Esophagus squamous epithelium (tissue), 5 donors: ENCODE data around the gene VSIG10. TPM values are rescaled to one million over a fixed set of nuclear protein-coding genes. Genes with fewer than 3 reads are reported as not detected.
"Not testable (repeated sequence)": the region's sequence is repeated elsewhere in the genome, so short reads cannot be mapped to it uniquely, and the experiment has no call there.

Source experiments
- DNase-seq: peaks from one replicate; lab custom pipeline; 2025; lab: John Stamatoyannopoulos, UW
- H3K27ac ChIP-seq, 4 donors: fragments of 200-600 bp; sonication (generic); one replicate each; pipeline ENCODE4 v1.5.1; 2016 to 2019; ENCODE audit warnings: mild to moderate bottlenecking in 1 of 4
- H3K27me3 ChIP-seq, 4 donors: fragments of 200-600 bp; sonication (generic); 1 replicate in 3 of 4; 2 replicates in 1 of 4; pipeline versions ENCODE4 v1.5.1 to v1.6.0; 2017 to 2021; ENCODE audit warnings: antibody characterized with exemption in 1 of 4
- H3K36me3 ChIP-seq, 3 donors: fragments of 200-600 bp; sonication (generic); one replicate each; pipeline ENCODE4 v1.5.1; 2016 to 2019
- H3K4me1 ChIP-seq, 3 donors: fragments of 200-600 bp; sonication (generic); one replicate each; pipeline ENCODE4 v1.5.1; 2017 to 2019
- H3K4me3 ChIP-seq, 4 donors: fragments of 200-600 bp; sonication (generic); 1 replicate in 3 of 4; 2 replicates in 1 of 4; pipeline ENCODE4 v1.5.1; 2016 to 2019; ENCODE audit warnings: mild to moderate bottlenecking in 2 of 4, moderate library complexity in 1 of 4
- H3K9me3 ChIP-seq, 3 donors: fragments of 200-600 bp; sonication (generic); one replicate each; pipeline ENCODE4 v1.5.1; 2016 to 2019
- CTCF ChIP-seq, 6 experiments: fragments of 450-650 bp in 4 of 6; fragments of 200-600 bp in 2 of 6; sonication (generic) in 2 of 6; IDR thresholded peaks; one replicate each; pipeline ENCODE4 v1.5.1; 2016 to 2019; ENCODE audit warnings: antibody characterized with exemption in 6 of 6, mild to moderate bottlenecking in 4 of 6, moderate library complexity in 4 of 6
- POLR2A ChIP-seq, 4 donors: fragments of 450-650 bp; IDR thresholded peaks; one replicate each; pipeline ENCODE4 v1.6.1; 2017; ENCODE audit warnings: antibody characterized with exemption in 4 of 4, mild to moderate bottlenecking in 4 of 4, moderate library complexity in 3 of 4
- WGBS, 2 donors: methylation state at CpG; one replicate each; pipeline ENCODE4 v1.1.5; 2018; 5-methylcytosine and 5-hydroxymethylcytosine counted together
- intact Hi-C: fragments of 100-400 bp; cut with DNase I; formaldehyde crosslinking; loops from one replicate; pipeline ENCODE4 v1.15.0; 2022
- total RNA-seq, 4 donors: library from RNA; depleted of rRNA; stranded (reverse); fragments of >200 nt; gene quantifications; one replicate each; pipeline ENCODE4 v1.1.0, GENCODE V29; 2016
- donor health status: DM: yes; HTN: yes; CAD: no.

The VSIG10 gene
- total RNA-seq, 4 donors from 2014 or later, result 11.9 to 47.1 (median 25.8) TPM

GRCh38 chr12:118089782-118090181 is 14.0 kb downstream of the VSIG10 start:
- H3K9me3 ChIP-seq, result no peaks in the 10 kb centered on the region
- intact Hi-C loops, result no loop called here
- no peak for DNase-seq
- no peaks in the 10 kb centered on the region for H3K4me1 ChIP-seq
- peaks cover 0 to 46% (median 4%) of the 10 kb centered on the region in 3 donors for H3K36me3 ChIP-seq
- H3K27me3 ChIP-seq, result no peaks in the 10 kb centered on the region
- H3K4me3 ChIP-seq, result no peak overlapping the region
- no peak overlapping the region for H3K27ac ChIP-seq
- WGBS, 2 donors, result 87 to 88% methylated on average over 9 of the region's 9 CpGs
- TF ChIP-seq POLR2A (IDR thresholded peaks at IDR 0.05) (no peak), CTCF (IDR thresholded peaks at IDR 0.05) (no peak)

GRCh38 chr12:118082161-118082560 is 21.6 kb downstream of the VSIG10 start:
- no peaks in the 10 kb centered on the region for H3K27me3 ChIP-seq
- no peak for DNase-seq
- H3K9me3 ChIP-seq, result no peaks in the 10 kb centered on the region
- H3K36me3 ChIP-seq, result peaks cover 0 to 61% (median 0%) of the 10 kb centered on the region in 3 donors
- H3K27ac ChIP-seq, result no peak overlapping the region
- no peak for TF ChIP-seq CTCF (IDR thresholded peaks at IDR 0.05)
- TF ChIP-seq POLR2A (IDR thresholded peaks at IDR 0.05), result no peak
- H3K4me1 ChIP-seq, result no peaks in the 10 kb centered on the region
- H3K4me3 ChIP-seq, result no peak overlapping the region
- WGBS, 2 donors, result 81 to 93% methylated on average over 9 of the region's 9 CpGs
- intact Hi-C loops, result no loop called here

GRCh38 chr12:118081521-118081920 is 22.3 kb downstream of the VSIG10 start:
- H3K36me3 ChIP-seq, result peaks cover 0 to 68% (median 0%) of the 10 kb centered on the region in 3 donors
- DNase-seq, intact Hi-C loops: not testable (repeated sequence)

GRCh38 chr12:118073768-118074167 is 30.0 kb downstream of the VSIG10 start:
- H3K4me1 ChIP-seq, result no peaks in the 10 kb centered on the region
- peaks cover 0 to 54% (median 0%) of the 10 kb centered on the region in 3 donors for H3K36me3 ChIP-seq
- TF ChIP-seq CTCF (IDR thresholded peaks at IDR 0.05), result no peak
- TF ChIP-seq POLR2A (IDR thresholded peaks at IDR 0.05), result no peak
- DNase-seq, result no peak
- no peaks in the 10 kb centered on the region for H3K9me3 ChIP-seq
- WGBS, 2 donors, result 88 to 92% methylated on average over 4 of the region's 4 CpGs
- intact Hi-C loops, result no loop called here
- H3K27ac ChIP-seq, result no peak overlapping the region
- H3K27me3 ChIP-seq, result no peaks in the 10 kb centered on the region
- no peak overlapping the region for H3K4me3 ChIP-seq

More at GRCh38 chr12:118081521-118081920, 22.3 kb downstream of the VSIG10 start:
- not testable (repeated sequence) for H3K4me3 ChIP-seq, H3K9me3 ChIP-seq, H3K4me1 ChIP-seq, H3K27ac ChIP-seq, H3K27me3 ChIP-seq
- 91 to 97% methylated on average over 6 to 9 of the region's 9 CpGs for WGBS, 2 donors

GRCh38 chr12:118070650-118071049 is 33.2 kb downstream of the VSIG10 start:
- TF ChIP-seq POLR2A (IDR thresholded peaks at IDR 0.05), result no peak
- no peak for TF ChIP-seq CTCF (IDR thresholded peaks at IDR 0.05)
- no peaks in the 10 kb centered on the region for H3K27me3 ChIP-seq
- no peaks in the 10 kb centered on the region for H3K4me1 ChIP-seq
- 81 to 82% methylated on average over 3 of the region's 3 CpGs for WGBS, 2 donors
- peaks cover 0 to 30% (median 0%) of the 10 kb centered on the region in 3 donors for H3K36me3 ChIP-seq
- intact Hi-C loops, result no loop called here
- no peak for DNase-seq
- no peak overlapping the region for H3K4me3 ChIP-seq
- H3K9me3 ChIP-seq, result no peaks in the 10 kb centered on the region
- H3K27ac ChIP-seq, result no peak overlapping the region

- TF ChIP-seq POLR2A (IDR thresholded peaks at IDR 0.05) (no peak), CTCF (IDR thresholded peaks at IDR 0.05) (no peak)
- DNase-seq, result no peak
Measured at GRCh38 chr12:118068445-118068844, 35.4 kb downstream of the VSIG10 start.

More at GRCh38 chr12:118068445-118068844, 35.4 kb downstream of the VSIG10 start:
- Histone ChIP-seq H3K27me3 (no peaks in the 10 kb centered on the region), H3K4me1 (peaks cover under 1 to 7% (median 2%) of the 10 kb centered on the region in 3 donors), H3K9me3 (no peaks in the 10 kb centered on the region), H3K4me3 (no peak overlapping the region), H3K27ac (no peak overlapping the region), H3K36me3 (peaks cover 0 to 26% (median 0%) of the 10 kb centered on the region in 3 donors)
- intact Hi-C loops, result no loop called here
- whole genome bisulfite sequencing, 2 donors, result 72 to 93% methylated on average over 2 of the region's 2 CpGs
